Ascending aorta (tissue), 2 donors: ENCODE data around the gene METTL27. TPM values are rescaled to one million over a fixed set of nuclear protein-coding genes. Genes with fewer than 3 reads are reported as not detected.

ENCODE experiments used
- DNase-seq, 2 donors: peaks; one replicate each; pipeline ENCODE4 v3.0.0-alpha.2; 2019; ENCODE audit warnings: low spot score in 2 of 2
- H3K27ac ChIP-seq, 2 donors: fragments of 200-600 bp; sonication (generic); one replicate each; pipeline ENCODE4 v1.5.1; 2016 to 2017; ENCODE audit warnings: mild to moderate bottlenecking in 1 of 2
- H3K27me3 ChIP-seq: fragments of 200-600 bp; sonication (generic); one replicate; pipeline ENCODE4 v1.5.1; 2017
- H3K36me3 ChIP-seq, 2 donors: fragments of 200-600 bp; sonication (generic); one replicate each; pipeline ENCODE4 v1.5.1; 2016
- H3K4me1 ChIP-seq, 2 donors: fragments of 200-600 bp; sonication (generic); one replicate each; pipeline ENCODE4 v1.5.1; 2016 to 2017; ENCODE audit warnings: mild to moderate bottlenecking in 1 of 2
- H3K4me3 ChIP-seq, 2 donors: fragments of 200-600 bp; sonication (generic); one replicate each; pipeline ENCODE4 v1.5.1; 2016 to 2017; ENCODE audit warnings: mild to moderate bottlenecking in 1 of 2
- H3K9me3 ChIP-seq, 2 donors: fragments of 200-600 bp; sonication (generic); one replicate each; pipeline ENCODE4 v1.5.1; 2016
- intact Hi-C: fragments of 100-400 bp; cut with DNase I; formaldehyde crosslinking; loops from one replicate; pipeline ENCODE4 v1.15.1; 2023
- total RNA-seq: library from RNA; depleted of rRNA; stranded (reverse); fragments of >200 nt; gene quantifications from one replicate; pipeline ENCODE4 v1.1.0, GENCODE V29; 2016
- TF ChIP-seq, protein P1 (sequence below), 3 experiments: fragments of 200-600 bp in 2 of 3; fragments of 450-650 bp in 1 of 3; sonication (generic) in 2 of 3; IDR thresholded peaks; one replicate each; pipeline ENCODE4 v1.5.1; 2016 to 2019; ENCODE audit warnings: antibody characterized with exemption in 3 of 3, mild to moderate bottlenecking in 1 of 3, moderate library complexity in 1 of 3

METTL27 gene
- total RNA-seq, 1 donor from 2014 or later: not detected

DNA sequence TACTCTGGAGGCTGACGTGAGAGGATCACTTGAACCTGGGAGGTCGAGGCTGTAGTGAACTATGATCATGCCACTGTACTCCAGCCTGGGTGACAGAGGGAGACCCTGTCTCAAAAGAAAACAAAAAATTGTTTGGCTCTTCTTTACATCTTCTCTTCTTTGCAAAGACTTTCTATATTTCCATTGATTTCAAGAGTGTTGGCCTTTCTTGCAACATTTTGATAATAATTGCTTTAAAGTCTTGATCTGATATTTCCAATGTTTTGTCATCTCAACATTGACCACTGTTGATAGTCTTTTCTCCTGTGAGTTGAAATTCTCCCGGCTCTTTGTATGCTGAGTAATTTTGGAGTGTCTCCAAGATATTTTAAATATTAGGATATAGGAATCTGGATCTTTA lies 29.3 kb downstream of the METTL27 start:
- intact Hi-C loops: no loop called here
- no peaks in the 10 kb centered on the region for H3K4me1 ChIP-seq
- TF ChIP-seq, protein P1, sequence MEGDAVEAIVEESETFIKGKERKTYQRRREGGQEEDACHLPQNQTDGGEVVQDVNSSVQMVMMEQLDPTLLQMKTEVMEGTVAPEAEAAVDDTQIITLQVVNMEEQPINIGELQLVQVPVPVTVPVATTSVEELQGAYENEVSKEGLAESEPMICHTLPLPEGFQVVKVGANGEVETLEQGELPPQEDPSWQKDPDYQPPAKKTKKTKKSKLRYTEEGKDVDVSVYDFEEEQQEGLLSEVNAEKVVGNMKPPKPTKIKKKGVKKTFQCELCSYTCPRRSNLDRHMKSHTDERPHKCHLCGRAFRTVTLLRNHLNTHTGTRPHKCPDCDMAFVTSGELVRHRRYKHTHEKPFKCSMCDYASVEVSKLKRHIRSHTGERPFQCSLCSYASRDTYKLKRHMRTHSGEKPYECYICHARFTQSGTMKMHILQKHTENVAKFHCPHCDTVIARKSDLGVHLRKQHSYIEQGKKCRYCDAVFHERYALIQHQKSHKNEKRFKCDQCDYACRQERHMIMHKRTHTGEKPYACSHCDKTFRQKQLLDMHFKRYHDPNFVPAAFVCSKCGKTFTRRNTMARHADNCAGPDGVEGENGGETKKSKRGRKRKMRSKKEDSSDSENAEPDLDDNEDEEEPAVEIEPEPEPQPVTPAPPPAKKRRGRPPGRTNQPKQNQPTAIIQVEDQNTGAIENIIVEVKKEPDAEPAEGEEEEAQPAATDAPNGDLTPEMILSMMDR (IDR thresholded peaks at IDR 0.05): no peak
- H3K9me3 ChIP-seq: no peaks in the 10 kb centered on the region
- no peak overlapping the region for H3K27ac ChIP-seq
- DNase-seq: no peak
- no peaks in the 10 kb centered on the region for H3K27me3 ChIP-seq
- H3K4me3 ChIP-seq: no peak overlapping the region
- no peaks in the 10 kb centered on the region for H3K36me3 ChIP-seq

DNA sequence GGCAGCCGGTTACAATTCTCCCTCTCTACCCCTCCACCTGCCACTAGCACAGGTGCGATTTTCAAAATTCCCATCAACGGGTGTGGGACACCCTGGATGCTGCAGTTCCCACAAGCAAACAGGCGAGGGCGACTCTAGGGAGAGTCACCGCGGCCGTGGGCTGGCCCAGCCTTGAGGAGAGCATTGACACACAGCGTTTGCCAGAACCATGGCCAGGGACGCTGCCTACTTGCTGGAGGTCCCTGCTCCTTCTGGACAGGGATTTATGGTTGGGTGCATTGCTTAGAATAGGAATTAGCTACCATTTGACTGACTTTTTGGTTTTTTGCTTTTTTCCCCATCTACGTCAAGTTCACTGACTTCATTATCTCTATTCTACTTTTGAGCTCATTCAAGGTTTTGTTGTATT lies 30.6 kb downstream of the METTL27 start:
- Histone ChIP-seq H3K27ac (no peak overlapping the region), H3K4me1 (no peaks in the 10 kb centered on the region), H3K27me3 (no peaks in the 10 kb centered on the region), H3K36me3 (no peaks in the 10 kb centered on the region), H3K9me3 (no peaks in the 10 kb centered on the region), H3K4me3 (no peak overlapping the region)
- peak in 1 of 2 donors; percentile 80 for DNase-seq
- TF ChIP-seq, protein P1 (IDR thresholded peaks at IDR 0.05): peak; percentile 80 to 92 (median 82)
- intact Hi-C loops: loop anchor here (1.0 kb wide), 1 partner anchor 44 kb away; no protein-coding TSS in a partner anchor

DNA sequence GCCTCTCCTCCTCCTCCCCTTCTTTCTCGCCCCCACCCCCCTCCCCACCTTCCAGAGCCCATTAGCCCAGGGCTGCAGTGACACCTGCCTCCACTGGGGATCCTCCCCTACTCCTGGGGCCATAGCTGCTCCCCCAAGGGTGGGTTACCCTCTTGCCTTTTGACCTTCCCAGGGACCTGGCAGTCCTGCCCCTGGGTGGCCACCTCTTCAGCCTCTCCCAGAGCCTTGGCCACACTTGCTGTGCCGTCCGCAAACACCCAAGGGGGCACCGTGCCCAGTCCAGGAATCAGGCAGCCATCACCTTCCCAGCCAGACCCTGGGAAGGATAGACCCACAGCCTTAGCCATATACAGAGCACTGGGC lies 31.3 kb downstream of the METTL27 start:
- intact Hi-C loops: loop anchor here (1.0 kb wide), 1 partner anchor 44 kb away; no protein-coding TSS in a partner anchor
- TF ChIP-seq, protein P1 (IDR thresholded peaks at IDR 0.05): no peak
- Histone ChIP-seq H3K36me3 (no peaks in the 10 kb centered on the region), H3K27me3 (no peaks in the 10 kb centered on the region), H3K4me1 (no peaks in the 10 kb centered on the region), H3K27ac (no peak overlapping the region), H3K4me3 (no peak overlapping the region), H3K9me3 (no peaks in the 10 kb centered on the region)
- DNase-seq: peak in 1 of 2 donors; percentile 42

DNA sequence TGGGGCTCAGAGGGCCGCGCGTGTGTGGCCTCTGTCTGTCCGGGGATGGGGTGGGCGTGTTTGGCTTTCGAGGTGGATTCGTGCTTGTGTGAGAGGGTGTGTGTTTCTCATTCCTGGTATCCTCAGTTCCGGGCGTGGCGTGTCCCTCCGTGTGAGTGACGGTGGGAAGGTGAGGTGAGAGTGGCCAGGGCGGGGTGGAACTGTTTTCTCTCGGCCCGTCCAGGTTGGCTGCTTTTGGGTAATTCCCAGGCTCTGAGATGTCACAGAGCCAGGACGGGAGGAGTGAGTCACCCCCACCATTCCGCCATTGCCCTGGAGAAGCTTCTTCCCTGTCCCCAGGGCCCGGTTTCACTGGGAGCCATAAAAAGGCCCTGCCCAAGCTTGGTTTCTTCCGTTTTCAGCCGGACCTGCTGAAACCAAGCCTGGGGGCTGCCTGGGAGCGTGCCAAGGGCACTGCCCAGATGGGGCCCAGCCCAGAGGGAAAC lies 32.8 kb downstream of the METTL27 start:
- peak in 1 of 2 donors; percentile 54 for DNase-seq
- no peak overlapping the region for H3K4me3 ChIP-seq
- no peaks in the 10 kb centered on the region for H3K27me3 ChIP-seq
- TF ChIP-seq, protein P1 (IDR thresholded peaks at IDR 0.05): no peak
- H3K27ac ChIP-seq: no peak overlapping the region
- intact Hi-C loops: no loop called here
- no peaks in the 10 kb centered on the region for H3K36me3 ChIP-seq
- no peaks in the 10 kb centered on the region for H3K9me3 ChIP-seq
- no peaks in the 10 kb centered on the region for H3K4me1 ChIP-seq

DNA sequence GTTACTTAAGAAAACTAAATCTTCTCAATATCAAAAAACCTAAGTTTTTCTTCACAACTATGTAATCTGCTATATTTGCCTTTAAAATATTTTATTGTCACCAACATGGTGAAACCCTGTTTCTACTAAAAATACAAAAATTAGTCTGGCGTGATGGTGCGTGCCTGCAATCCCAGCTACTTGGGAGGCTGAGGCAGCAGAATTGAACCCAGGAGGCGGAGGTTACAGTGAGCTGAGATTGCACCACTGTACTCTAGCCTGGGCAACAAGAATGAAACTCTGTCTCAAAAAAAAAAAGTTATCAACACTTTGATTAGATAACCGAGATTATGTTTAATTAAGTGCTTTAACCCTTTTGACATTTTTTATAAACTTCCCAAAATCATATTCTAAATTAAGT lies 39.9 kb downstream of the METTL27 start:
- DNase-seq: no peak
- TF ChIP-seq, protein P1 (IDR thresholded peaks at IDR 0.05): no peak

DNA sequence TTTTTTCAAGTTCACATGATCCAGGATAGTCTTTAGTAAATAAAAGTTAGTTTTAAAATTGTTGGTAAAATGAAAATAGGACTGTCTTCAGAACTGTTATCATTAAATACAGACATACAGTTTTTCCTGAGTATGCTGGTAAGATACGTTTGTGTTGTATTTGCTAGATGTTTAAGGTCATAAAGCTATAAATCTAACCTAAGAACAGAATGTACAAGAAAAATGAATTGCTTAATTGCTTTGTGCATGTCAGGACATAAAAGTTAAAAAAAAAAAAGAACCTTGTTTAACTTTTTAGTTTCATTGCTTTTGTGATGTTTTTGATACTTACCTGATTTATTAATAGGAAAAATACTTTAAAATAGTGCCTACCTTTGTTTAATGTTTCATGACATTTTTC lies 40.7 kb downstream of the METTL27 start:
- Histone ChIP-seq H3K27me3 (no peaks in the 10 kb centered on the region), H3K36me3 (no peaks in the 10 kb centered on the region), H3K4me1 (no peaks in the 10 kb centered on the region), H3K4me3 (no peak overlapping the region), H3K9me3 (no peaks in the 10 kb centered on the region), H3K27ac (no peak overlapping the region)
- intact Hi-C loops: no loop called here
- DNase-seq: no peak
- TF ChIP-seq, protein P1 (IDR thresholded peaks at IDR 0.05): no peak

More for the DNA sequence above, 39.9 kb downstream of the METTL27 start:
- Histone ChIP-seq H3K9me3 (no peaks in the 10 kb centered on the region), H3K4me3 (no peak overlapping the region), H3K27me3 (no peaks in the 10 kb centered on the region), H3K4me1 (no peaks in the 10 kb centered on the region), H3K36me3 (no peaks in the 10 kb centered on the region), H3K27ac (no peak overlapping the region)
- intact Hi-C loops: no loop called here
